NCI-H82 treated with DMSO at 0.1 percent for 48 hours (cell line): ENCODE measurements around the gene FSIP1.

ENCODE experiments used
- DNase-seq: peaks from one replicate; lab custom pipeline; 2025; ENCODE audit not compliant: unreplicated experiment; lab: John Stamatoyannopoulos, UW

Gene FSIP1

DNA sequence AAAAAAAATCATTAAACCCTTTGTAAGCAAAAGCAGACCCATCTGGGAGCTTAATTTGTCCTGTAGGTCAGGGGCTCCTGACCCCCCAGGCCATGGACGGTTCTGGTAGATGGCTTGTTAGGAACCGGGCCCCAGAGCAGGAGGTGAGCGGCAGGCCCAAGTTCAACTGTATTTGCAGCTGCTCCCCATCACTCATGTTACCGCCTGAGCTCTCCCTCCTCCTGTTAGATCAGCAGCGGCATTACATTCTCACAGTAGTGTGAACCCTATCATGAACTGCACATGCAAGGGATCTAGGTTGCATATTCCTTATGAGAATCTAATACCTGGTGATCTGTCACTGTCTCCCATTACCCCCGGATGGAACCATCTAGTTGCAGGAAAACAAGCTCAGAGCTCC, 60.7 kb downstream of the FSIP1 start:
- no peak for DNase-seq

DNA sequence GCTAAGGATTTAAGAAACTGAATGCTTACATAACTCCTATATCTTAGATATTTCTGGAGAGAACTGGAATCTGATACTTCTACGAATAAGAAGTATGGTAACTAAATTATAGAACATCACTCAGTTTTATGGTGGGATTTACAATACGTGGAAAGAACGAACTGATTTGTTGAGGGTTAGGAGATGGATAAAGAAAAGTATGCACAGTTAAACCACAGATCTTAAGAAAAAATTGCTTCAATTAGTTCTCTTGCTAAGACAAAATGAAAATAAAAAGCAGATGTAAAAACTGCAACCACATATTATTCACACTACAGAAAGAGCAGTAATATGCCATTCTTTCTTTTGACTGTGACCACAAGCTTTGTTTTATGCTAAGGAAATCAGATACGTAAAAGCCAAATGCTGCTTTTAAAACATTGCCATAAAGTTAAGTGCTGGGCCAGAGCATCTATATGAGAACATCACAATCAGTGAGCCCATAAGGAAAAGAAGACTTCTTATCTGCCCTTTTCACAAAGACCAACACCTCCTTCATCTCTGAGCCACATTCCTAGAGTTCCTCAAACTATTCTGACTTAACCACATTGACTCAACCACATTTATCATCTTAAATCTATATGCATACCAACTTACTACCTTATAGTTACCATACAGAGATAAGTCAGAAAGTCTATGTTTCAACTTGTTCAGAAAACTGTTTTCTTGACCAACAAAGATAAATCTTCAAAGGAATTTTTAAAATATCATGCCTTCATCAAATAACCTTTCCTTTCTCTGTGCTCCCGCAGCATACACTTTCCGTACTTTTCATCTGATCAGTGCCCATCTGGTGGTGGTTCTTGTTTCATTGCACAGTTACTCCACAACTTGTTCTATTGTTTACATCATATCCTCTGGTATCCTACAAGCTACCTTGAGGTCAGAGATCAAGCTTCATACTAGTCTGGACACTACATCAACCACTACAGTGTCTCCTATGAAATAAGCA, 61.7 kb downstream of the FSIP1 start:
- DNase-seq = no peak

- no peak for DNase-seq
Observed at GRCh38 chr15:39720081-39720480, 62.6 kb downstream of the FSIP1 start.

DNA sequence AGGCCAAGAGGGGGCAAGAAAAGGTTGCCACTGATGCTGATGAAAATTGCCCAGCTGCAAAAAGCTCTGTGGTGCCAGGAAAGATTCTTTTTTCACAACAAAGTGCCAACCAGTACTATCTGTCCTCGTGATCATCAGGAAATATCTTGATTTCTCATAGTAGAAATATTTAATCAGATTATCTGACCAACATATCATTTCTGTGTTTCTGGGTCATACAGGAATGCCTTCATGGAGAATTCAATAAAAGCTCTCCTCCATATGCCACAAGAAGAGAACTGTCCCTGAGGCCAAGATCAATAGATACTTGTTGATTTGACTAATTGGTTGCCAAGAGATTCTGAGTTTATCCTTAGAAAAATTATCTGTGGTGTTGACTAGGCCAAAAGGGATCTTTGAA, 63.5 kb downstream of the FSIP1 start:
- DNase-seq = no peak

GRCh38 chr15:39717134-39717533, 65.5 kb downstream of the FSIP1 start:
- DNase-seq = no peak

- DNase-seq = no peak
Observed at GRCh38 chr15:39714251-39714650, 68.4 kb downstream of the FSIP1 start.

DNA sequence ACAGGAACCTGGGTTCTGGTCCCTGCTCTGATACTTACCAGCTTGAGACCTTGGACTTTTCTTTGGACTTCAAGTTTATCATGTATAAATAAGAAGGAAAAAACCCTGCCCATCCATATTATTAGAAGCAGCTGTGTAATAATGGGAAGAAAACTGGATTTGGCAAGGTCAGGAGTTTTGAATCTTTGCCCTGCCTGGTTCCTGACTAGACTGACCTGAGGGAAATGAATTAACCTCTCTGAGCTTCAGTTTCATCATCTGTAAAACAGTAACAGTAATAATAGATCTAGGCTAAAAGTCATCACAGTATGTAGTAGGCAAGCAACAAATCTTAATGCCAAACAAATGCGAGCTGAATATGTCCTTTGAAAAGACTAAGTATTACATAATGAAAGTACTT, 68.8 kb downstream of the FSIP1 start:
- no peak for DNase-seq

GRCh38 chr15:39710681-39711080, 72.0 kb downstream of the FSIP1 start:
- DNase-seq = no peak

DNA sequence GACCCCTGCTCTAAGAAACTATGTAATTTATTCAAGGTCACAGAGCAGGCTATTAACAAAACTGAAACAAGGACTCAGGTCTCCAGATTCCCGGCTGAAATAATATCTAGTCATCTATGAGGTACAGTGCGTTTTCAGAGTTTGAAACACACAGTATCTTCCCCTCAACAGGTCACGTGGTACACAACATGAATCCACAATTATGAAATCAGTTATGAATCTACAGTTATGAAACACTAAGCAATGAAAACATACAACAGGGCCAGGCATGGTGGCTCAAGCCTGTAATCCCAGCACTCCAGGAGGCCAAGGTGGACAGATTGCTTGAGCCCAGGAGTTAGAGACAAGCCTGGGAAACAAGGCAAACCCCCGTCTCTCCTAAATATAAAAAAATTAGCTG, 72.7 kb downstream of the FSIP1 start:
- no peak for DNase-seq

GRCh38 chr15:39706206-39706605, 76.4 kb downstream of the FSIP1 start:
- no peak for DNase-seq

DNA sequence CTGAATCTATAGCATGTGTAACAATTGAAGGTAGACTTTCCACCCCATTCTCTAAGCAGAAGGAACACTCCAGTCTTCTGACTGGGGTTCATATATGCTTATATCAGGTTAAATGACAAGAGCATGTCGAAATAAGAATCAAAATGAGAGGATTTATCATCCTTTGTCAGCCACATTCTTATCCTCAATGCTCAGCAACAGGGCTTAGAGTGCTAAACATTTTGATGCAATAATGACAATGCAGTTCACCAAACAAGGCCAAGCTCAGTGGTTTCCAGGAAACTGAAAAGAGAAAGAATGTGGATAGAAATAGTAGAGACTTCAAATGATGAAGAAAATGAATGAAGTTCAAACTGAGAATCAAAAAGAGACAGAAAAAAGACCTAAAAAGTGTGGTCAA, 78.0 kb downstream of the FSIP1 start:
- no peak for DNase-seq

DNA sequence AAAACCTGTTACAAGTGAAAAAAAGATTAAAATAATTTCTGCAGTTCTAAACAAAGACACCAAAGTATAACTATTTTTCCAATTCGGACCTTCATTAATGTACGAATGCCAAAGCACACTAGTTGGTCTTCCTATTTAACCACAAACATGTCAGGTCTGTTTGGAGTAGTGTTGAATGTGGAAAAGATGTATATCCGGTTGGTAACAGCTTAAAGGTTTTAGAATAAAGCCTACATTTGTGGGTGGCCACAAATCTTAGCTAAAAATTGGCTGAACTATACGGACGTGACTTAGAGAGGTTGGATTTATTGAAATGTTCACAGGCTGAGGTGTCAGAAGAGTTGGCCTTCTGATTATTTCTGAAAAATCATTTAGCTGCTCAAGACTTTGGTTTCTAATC, 78.4 kb downstream of the FSIP1 start:
- DNase-seq = no peak

GRCh38 chr15:39701988-39702387, 80.7 kb downstream of the FSIP1 start:
- no peak for DNase-seq

GRCh38 chr15:39700375-39700700, 82.3 kb downstream of the FSIP1 start:
- no peak for DNase-seq

DNA sequence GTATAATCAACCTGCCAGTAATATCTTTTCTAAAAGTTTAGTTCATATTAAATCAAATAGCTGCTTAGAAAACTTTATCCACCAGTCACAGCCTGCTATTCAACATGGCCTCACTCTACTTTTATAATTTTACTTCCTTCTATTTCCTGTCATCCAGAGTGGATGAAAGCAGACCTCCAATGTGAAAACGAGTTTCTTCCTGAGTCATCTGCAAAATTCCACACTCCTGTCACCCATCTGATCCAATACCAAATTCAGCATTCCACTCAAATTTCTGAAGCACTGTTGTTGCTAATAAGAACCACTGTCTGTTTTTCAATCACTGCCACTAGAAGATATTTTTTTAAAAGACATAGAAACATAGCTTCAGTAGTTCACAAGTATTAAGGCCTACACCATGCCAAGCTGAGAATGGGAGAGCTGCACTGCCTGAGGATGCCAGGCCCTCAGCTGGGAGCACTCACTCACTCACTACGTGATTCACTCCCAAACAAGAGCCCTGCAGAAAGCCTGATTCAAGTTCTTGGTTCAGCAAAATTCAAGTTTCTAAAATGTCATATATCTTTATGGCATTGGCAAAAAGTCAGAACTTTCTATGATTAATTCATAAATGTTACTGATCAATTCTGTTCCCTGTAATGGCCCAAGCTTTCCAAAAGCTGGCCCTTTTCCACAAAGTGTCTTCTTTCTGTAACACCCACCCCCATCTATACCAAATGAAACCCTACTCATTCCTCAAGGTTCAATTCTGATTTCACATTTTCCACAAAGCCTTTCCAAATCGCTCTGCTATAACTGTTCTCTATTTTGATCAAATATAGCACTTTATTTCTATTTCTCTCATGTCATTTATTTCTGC, 82.9 kb downstream of the FSIP1 start:
- no peak for DNase-seq

- DNase-seq = no peak
Observed at GRCh38 chr15:39698444-39699390, 83.9 kb downstream of the FSIP1 start.

- DNase-seq = no peak
Observed at GRCh38 chr15:39697509-39697908, 85.1 kb downstream of the FSIP1 start.

DNA sequence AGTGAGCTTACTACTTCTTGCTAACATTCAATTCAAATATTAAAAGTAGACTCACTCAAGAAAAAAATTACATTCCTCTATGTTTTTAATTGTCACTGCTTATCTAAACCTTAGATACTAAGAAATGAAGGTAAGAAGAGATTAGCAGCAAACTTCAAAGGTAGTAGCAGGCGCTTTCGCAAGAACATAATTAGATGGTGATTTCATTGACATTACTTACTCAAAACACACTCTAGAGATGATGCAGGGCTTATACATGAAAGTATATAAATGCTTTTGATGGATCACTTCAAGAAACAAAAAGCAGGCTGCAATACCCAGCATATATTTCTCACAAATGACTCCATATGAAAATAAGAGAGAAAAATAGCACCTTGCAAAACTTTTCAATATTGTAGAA, 86.8 kb downstream of the FSIP1 start:
- DNase-seq = no peak

DNA sequence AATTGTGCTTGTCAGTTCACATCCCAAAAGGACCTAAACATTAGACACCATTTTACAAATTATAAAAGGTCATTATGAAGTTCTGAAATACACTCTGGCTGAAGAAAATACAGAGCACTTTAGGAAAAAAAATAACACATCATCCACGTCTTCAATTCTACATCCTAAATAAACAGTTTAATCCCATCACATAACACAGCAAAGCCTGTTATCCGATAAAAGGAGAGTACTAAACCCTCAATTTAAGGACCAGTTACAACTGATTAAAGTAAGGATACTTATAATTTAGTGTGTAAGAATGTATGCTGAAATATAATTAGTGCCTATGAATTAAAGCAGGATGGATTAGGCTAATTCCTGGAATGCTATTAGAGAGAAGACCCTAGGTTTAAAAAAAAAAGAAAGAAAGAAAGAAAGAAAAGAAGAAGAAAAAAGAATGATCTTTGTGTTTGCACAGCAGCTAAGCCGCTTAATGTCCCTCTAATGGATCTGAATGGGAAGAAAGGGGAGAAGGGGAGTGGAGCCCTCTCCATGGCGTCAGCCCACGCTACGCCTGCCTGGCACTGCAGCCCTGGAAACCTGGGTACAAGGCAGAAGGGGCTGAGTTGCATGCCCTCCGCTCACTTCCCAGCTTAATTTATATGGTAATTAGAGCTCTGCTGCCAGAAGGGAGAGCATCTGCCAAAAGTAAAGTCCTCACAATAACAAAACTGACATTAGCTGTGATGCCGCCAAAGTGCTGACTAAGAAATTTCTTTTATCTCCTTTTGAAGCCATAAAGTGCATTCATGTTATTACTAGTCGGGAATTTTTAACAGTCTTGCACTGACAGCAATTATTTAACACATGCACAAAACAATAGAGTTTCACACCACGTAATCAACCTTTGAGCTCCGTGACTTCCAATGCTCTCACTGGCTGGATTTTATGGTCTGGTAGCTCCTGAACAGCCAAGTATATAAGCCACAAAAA, 90.0 kb downstream of the FSIP1 start:
- DNase-seq = peak; percentile 98
